Measurements from ENCODE around the gene PRDM16.

Gene PRDM16

DNA sequence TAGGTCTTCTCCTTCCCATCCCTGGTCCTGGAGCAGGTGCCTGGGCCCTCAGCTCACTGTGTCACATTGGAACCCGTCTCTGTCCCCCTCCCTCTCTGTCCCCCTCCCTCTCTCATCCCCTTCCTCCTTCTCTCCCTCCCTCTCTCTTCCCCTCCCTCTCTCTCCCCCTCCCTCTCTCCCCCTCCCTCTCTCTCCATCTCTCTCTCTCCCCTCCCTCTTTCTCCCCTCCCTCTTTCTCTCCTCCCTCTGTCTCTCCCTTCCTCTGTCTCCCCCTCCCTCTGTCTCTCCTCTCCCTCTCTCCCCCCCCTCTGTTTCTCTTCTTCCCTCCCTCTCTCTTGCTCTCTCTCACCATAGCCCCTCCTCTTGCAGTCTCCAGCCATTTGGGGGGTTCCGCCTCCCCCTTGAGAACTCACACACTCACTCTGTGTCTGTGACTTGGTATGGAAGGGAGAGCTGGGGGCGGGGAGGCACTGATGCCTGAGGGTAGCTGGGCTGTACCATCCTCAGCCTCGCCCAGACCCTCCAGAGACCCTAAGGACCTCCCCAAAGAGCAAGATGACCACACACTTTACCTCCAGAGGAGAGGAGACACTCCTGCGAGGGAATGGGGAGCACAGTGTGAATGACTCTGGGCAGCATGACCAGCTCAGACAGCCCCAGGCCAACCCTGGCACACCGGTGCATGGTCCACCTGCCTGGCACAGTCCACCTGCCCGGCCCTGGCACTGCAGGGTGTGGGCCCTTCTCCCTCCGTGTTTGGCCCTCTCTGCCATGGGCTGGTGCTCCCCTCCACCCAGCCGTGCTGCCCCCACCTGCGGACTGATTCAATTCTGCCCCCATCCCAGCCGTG is 282.7 kb downstream of the PRDM16 start:
- no peak for DNase-seq

- no peak for DNase-seq
These were observed 283.4 kb downstream of the PRDM16 start for GRCh38 chr1:3352299-3352951.

DNA sequence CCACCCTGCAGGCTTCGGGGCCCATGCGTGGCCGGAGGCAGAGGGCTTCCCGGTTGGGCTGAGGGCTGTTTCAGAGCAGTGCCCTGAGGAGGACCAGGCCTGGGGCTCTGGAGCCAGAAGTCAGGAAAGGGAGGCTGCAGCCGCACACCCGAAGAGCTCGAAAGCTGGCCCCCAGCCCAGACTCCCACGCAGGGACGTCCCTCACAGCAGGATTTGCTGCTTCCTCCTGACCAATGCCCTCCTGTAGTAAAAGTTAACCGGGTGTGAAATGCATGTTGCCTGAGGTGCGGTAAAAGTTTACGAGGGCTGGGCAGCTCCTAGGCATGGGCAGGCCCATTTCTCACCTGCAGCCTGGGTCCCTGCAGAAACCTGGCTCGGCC is 283.9 kb downstream of the PRDM16 start:
- no peak for DNase-seq

- DNase-seq: no peak
These were observed 284.9 kb downstream of the PRDM16 start for GRCh38 chr1:3353876-3354275.

GRCh38 chr1:3355089-3355488 is 286.1 kb downstream of the PRDM16 start:
- no peak for DNase-seq

DNA sequence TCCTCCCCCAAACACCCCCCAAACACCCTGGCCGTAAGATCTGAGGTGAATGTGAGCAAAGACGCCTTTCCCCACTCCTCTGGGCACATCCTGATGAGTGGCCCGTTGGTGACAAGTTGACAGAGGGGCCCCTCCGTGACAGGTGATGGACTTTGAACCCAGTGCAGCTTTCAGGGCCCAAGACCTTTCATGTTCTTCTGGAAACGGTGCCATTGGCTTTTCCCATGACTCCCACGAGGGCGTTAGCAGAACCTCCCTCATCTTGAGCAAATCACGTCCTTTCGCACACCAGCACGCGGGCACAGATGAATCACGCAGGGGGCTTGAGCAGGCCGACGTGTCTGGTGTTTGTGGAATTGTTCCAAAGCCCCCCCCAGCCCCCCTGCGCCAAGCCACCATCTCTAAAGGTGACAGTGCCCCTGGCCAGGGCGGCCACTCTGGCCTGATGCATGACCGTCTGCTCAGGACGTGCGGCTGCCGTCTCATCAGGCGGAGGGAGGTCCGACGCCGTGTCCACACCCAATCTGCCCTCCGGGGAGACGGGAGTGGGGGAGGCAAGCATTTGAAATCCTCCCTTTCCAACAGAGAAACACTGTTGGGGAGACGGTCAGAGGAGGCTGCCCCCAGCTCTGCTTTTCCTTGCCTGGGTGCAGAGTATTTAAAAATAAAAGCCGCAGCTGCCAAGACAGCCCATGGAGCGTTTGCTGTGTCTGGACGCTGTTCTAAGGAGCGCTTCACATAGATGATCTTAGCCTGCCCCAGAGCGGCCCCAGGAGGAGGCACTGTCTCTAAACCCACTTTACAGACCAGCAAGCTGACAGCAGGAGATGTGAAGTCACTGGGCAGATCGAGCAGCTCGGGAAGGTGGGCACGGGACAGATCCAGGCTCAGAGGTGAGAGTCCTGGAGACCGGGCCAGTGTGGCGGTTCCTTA is 287.2 kb downstream of the PRDM16 start:
- no peak for DNase-seq

GRCh38 chr1:3356827-3357460 is 287.9 kb downstream of the PRDM16 start:
- no peak for DNase-seq

- no peak for DNase-seq
These were observed 288.7 kb downstream of the PRDM16 start for GRCh38 chr1:3357526-3358297.

- DNase-seq: no peak
These were observed 290.3 kb downstream of the PRDM16 start for GRCh38 chr1:3359351-3359750.

DNA sequence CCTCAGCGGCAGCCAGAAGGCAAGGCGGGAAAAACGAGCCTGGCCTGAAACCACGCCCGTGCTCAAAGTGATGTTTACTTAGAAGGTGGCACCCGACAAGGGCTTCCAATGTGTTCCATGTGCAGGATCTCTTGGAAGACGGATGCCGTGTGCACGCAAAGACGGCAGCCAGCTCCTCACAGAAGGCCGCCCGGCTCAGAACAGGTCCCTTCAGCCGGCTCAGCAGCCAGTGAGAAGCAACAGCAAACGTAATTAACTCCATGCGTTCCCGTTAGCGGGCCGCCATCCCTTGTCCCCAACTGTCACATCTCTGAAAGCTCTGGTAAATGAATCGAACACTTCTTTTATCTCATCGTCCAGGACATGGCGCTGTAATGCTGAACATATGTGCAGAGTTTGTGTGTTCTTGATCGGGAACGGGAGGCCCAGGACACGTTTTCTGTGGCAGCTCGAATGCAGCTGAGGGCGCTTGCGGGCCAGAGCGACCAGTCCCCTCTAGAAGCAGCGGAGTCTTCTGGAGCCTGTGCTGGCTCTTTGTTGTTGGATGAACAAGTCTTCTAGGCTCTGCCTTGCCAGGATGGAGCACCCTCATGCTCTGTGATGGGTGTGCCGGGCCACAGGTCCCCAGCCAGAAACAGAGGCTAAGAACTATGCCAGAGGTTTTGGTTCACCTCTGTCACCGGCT is 290.9 kb downstream of the PRDM16 start:
- no peak for DNase-seq

- DNase-seq: no peak
These were observed 291.7 kb downstream of the PRDM16 start for GRCh38 chr1:3360646-3361257.

GRCh38 chr1:3363023-3363422 is 294.0 kb downstream of the PRDM16 start:
- DNase-seq: no peak

GRCh38 chr1:3363756-3364155 is 294.8 kb downstream of the PRDM16 start:
- no peak for DNase-seq

DNA sequence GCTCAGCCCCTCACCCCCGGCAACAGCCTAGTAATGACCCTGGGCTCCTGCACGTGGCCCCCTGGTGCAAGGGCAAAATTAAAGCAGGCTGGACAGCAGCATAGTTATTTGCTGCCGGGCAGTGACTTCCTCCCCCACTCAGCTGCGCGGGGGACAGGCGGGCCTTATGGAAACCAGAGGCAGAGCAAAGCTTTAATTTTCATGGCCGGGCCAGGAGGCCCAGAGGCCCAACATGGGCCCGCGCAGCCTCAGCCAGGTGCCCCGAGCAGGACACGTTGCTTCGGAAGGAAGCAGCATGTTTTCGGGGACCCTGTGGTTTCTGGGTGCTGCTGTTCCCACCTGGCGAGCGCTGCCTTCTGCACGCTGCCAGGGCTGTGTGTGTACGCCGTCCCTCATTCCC is 295.5 kb downstream of the PRDM16 start:
- DNase-seq: no peak

DNA sequence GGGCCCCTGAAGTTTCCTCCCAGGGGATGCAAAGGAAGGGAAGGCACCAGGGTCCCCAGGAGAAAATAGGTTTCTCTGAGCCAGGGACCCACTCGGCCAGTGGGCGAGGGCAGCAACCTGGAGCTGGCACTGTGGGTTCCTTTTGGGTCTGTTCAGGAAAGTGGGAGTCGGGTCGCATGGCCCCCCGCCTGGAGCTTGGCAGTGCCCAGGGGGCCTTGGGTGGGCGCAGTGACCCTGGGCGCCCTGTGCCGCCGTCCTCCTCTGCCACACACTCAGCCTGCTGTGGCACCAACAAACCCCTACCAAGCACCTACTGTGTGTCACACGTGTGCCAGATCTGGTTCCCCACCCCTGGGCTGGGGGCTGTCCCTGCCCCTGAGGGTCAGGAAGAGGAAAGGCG is 296.0 kb downstream of the PRDM16 start:
- DNase-seq: no peak

DNA sequence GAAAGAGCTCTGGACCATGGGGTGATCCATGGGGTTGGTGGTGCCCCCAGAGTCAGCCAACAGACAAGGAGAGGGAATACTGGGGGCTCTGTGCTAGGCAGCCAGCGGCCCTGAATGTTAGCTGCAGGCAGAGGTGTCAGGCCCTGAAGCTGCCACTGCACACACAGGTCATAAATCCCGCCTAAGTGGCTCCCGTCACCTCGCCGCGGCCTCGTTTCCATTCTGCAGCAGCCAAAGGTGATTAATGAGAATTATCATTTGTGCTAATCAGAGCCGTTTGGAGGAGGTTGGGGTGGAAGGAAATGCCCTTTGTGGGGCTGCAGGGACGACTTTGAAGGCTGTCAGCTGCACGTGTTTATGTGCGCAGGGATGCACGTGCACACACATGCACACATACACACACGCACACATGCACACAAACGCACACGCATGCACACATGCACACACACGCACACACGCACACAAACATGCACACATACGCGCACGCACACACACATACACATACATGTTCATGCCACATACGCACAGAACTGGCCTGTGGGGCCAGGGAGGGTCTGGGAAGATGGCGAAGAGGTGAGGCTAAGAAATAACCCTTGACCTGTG is 296.6 kb downstream of the PRDM16 start:
- no peak for DNase-seq

DNA sequence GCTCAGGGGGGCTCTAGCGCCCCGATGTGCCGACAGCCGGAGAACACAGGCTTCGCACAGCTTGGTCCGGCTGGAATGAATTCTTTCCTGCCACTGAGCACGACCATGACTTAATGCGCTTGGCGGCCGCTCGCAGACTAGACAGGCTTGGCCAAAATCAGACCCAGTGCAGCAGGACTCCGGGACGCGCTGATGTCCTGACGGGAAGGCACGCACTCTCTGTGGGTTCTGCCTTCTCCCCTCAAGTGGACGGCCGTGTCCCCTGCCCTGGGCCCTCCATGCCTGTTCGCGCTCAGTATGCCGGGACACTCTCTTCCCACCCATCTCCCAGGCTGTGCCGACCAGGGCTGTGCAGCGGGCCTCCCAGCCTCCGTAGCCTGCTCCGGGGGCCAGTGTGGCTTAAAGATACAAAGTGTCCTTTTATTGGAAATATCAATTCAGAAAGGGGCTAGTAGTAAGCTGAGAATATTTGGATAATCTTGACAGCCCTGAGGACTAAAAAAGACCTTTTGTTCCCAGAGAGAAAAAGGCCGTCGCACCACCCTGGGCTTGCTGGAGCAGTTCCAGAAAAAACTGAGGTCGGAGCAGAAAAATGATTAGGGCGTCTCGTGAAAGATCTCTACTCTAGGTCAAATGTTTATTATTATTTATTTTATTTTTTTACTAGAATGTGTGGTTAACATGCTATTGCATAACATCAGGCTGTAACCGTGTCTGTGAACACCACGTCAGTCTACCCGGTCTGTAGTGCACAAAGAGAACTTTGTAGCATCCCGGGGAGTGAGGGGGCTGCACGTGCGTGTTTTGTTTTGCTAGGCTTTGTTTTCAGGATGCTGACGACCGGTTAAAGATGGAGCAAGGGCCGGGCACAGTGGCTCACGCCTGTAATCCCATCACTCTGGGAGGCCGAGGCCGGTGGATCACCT is 297.4 kb downstream of the PRDM16 start:
- no peak for DNase-seq

DNA sequence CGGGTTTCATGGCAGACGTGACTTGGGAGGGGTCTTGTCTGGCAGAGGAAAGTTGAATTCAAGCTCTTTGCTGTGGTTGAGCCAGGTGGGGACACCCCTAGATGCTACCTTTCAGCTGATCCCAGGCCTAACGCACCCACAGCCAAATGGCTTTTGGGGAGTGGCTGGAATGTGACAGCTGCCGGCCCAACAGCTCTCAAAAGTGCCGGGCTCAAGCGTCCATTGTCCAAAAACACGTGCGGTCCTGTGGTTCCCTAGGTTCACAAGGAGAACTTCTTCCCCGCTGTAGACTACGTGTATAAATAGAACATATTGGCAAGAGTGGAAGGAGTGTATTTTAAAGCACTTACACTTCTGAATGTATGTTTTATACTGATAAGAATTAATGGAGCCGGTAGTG is 298.4 kb downstream of the PRDM16 start:
- no peak for DNase-seq

GRCh38 chr1:3368059-3368458 is 299.1 kb downstream of the PRDM16 start:
- DNase-seq: no peak
